Endometrial microvascular endothelial cells (primary cell): Measurements from ENCODE around the gene SCLT1. TPM values are rescaled to one million over a fixed set of nuclear protein-coding genes. Genes with fewer than 3 reads are reported as not detected.

Experiments
- in situ Hi-C: cut with HindIII; loops from 2 replicates; pipeline ENCODE4 v1.10.0; 2017; ENCODE audit warnings: low sequenced_read_pairs, low pct_unique_long_range_greater_than_20kb; ENCODE audit errors: inconsistent ontology term
- total RNA-seq: library from RNA; depleted of rRNA; stranded (reverse); fragments of >200 nt; gene quantifications from one replicate; pipeline ENCODE4 v1.2.3, GENCODE V29; 2015; ENCODE audit errors: inconsistent ontology term

SCLT1 gene
- total RNA-seq, 1 donor from 2014 or later, result 13.7 TPM

GRCh38 chr4:128980816-128981326 lies 112.5 kb downstream of the SCLT1 start:
- in situ Hi-C loops, result no loop called here

DNA sequence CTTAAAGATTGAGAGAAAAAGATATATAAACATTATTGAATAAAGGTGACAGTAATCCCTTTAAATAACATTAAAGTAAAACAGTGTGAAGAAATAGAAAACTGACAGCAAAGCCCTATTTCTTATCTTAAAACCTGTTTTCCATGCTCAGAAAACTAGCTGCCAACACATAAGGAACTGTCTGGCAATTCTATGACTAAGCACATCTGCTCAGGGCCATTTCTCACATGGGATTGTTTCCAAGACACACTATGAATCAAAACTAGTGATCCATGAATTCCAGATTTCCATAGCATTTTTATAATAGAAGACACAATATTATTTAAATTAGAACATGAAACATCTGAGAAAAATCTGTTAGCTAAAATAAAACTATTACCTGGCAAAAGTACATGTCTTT lies 113.4 kb downstream of the SCLT1 start:
- in situ Hi-C loops, result no loop called here

- in situ Hi-C loops, result no loop called here
Observed at GRCh38 chr4:128978985-128979384, 114.4 kb downstream of the SCLT1 start.

GRCh38 chr4:128974136-128974581 lies 119.2 kb downstream of the SCLT1 start:
- in situ Hi-C loops, result no loop called here

GRCh38 chr4:128973384-128973783 lies 120.0 kb downstream of the SCLT1 start:
- in situ Hi-C loops, result no loop called here

GRCh38 chr4:128961405-128961804 lies 131.9 kb downstream of the SCLT1 start:
- in situ Hi-C loops, result no loop called here

- in situ Hi-C loops, result no loop called here
Observed at GRCh38 chr4:128958194-128958593, 135.1 kb downstream of the SCLT1 start.

DNA sequence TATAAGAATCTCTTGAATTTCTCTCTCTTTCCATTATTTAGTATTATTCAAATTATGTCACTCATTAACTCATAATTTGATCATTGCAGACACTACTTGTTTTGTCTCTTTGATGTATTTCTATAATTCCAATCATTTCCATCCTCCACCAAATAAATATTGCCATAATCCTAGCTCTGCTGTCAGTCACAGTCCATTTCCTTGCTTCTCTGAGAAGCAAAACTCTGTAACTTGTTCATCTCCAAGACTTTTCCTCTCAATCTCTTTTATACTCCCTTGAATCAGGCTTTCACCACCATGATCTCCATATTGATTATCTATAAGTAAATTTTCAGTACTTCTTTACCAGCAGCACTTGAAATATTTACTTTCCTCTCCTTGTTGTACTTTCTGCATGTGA lies 135.9 kb downstream of the SCLT1 start:
- in situ Hi-C loops, result no loop called here

DNA sequence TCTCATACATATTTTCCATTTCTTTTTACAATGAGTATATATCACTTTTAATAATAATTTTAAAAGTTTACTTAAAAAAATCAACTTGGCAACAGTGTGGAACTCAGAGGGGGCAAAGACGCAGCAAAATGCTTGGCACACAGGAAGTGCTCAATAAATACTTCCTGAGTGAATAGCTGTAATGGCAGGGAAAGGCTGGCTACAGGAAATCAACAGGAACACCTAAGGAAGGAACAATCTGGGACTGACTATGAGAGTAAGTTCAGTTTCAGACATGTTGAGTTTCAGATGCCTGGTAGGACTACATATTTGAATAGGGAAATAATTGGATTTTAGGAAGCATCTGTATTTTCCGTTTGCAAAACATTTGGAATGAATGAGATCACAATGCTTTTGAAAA lies 137.6 kb downstream of the SCLT1 start:
- in situ Hi-C loops, result no loop called here

GRCh38 chr4:128954941-128955340 lies 138.4 kb downstream of the SCLT1 start:
- in situ Hi-C loops, result no loop called here

DNA sequence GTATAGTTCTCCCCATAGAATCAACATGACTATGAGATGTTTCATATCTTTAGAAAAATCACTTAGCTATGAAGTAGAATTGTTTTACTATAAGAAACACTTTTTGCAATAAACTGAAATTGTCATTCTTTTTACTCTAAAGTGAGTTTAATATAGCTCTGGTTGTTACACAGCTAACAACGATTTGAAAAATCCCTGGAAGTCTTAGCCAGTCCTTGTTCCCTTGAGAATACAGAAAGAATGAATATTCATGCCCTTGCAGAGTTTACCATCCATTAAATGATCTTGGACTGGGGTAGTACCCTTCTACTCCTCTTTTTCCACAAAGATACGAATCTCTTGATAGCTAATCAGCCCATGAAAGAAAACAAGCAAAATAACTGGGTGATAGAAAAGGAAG lies 142.0 kb downstream of the SCLT1 start:
- in situ Hi-C loops, result no loop called here

GRCh38 chr4:128950796-128951195 lies 142.5 kb downstream of the SCLT1 start:
- in situ Hi-C loops, result no loop called here

DNA sequence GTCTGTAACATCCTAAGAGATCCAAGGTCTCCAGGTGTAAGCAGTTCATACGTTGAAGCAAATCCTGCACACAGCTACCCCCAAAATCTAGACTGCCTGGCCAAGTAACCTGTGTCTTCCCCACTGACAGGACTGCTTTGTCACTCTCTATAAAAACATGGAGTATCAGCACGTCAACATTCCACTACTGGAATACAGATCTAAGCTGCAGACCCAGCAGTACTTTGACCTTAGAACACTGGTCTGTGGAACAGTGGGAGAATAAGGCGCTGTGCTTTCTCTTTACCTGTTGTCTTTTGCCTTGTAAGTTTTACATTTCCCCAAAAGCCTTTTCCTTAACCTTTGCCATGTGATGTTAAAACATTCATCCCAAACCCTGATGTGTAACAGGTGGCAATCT lies 146.4 kb downstream of the SCLT1 start:
- in situ Hi-C loops, result no loop called here

DNA sequence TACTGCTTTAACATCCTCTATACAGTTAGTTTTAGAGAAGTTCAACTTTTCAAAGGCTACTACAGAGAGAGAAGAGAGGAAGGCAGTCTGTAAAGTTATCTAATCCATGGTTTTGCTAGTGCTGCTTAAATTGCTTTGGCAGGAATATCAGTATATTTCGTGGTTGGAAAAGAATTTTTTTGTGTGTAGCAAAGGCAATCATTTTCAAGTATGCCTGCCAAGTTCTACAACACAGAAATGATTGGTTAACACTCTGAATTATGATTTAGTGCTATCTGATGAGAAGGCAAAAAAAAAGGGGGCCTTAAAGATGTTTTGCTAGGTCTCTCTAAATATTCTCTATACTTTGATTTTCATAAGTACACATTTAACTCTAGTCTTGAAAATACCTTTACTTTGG lies 150.7 kb downstream of the SCLT1 start:
- in situ Hi-C loops, result no loop called here

GRCh38 chr4:128940971-128941370 lies 152.4 kb downstream of the SCLT1 start:
- in situ Hi-C loops, result no loop called here

DNA sequence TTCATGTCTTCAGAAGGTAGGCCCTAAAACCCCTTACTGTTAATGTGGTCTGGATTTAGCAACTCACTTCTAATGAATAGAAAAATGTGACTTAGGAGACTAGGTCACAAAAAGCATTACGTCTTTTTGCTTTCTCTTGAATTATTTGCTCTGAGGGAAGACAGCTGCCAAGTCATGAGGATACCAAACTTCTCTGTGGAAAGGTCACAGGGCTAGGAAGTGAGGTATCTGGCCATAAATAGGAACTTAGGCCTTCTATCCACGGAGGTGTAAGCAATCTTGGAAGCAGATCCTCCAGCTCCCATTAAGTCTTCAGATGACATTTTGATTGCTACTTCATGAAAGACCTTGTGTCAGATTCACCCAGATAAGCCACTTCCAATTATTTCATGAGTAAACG lies 163.3 kb downstream of the SCLT1 start:
- in situ Hi-C loops, result no loop called here

GRCh38 chr4:128924951-128925350 lies 168.4 kb downstream of the SCLT1 start:
- in situ Hi-C loops, result no loop called here

GRCh38 chr4:128921954-128922353 lies 171.4 kb downstream of the SCLT1 start:
- in situ Hi-C loops, result no loop called here

GRCh38 chr4:128917781-128918180 lies 175.6 kb downstream of the SCLT1 start:
- in situ Hi-C loops, result no loop called here

- in situ Hi-C loops, result no loop called here
Observed at GRCh38 chr4:128916832-128917231, 176.5 kb downstream of the SCLT1 start.

DNA sequence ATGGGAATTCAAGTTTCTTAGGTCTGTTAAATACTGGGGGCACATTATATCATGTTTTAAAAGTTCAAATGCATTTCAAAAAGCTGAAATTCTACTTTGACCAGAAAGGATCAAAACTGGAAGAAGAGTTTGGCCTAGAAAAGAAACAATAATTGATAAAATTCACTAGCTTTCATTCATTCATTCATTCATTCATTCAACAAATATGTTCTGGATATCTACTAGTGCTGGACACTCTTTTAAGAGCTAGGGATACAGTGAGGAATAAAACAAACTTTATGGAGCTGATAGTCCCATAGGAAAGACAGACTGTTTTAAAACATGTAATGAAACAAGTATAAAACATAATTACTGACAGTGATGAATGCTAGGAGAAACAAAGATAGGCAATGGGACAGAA lies 177.8 kb downstream of the SCLT1 start:
- in situ Hi-C loops, result no loop called here
